GM19328 (cell line): ENCODE data around the gene ZNF273.
"Not testable (repeated sequence)": the region's sequence is repeated elsewhere in the genome, so short reads cannot be mapped to it uniquely, and the experiment has no call there.

Source experiments
- ATAC-seq: cut with Tn5 transposase; IDR thresholded peaks from one replicate; pipeline ENCODE4 v1.9.1; 2021; ENCODE audit warnings: mild to moderate bottlenecking, moderate library complexity; ENCODE audit not compliant: unreplicated experiment

ZNF273 gene

DNA sequence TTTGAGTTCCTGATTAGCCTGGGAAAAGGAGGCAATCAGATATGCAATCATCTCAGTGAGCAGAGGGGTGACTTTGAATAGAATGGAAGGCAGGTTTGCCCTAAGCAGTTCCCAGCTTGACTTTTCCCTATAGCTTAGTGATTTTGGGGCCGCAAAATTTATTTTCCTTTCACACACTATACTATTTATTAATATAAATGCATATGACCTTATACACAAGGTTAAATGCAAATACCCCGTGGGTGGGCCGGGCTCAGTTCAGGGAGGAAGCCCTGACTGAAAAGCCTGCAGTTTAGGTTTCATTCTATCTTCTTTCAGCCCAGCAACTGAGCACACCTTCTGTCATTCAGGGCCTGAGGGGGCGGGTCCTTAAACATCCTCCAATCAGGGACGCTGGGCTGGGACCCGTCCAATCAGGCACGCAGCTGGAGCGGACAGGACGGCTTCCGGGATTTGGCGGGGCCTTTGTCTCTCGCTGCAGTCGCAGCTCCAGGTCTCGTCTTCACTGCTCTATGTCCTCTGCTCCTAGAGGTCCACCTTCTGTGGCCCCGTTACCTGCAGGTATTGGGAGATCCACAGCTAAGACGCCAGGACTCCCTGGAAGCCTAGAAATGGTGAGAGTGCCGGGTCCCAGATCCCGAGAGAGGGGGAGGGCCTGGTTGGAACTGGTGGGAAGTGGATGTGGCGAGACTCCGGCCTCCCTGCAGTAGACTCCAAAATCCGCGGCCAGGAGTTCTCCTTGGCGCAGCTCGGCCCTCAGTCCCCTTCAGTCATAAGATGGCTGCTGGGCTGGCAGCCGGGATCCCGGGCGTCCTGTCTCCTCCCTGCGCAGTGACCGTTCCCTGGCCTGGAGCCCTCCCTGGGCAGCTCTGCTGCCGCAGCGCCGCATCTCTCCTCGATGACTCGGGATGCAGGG lies at the start of gene ZNF273:
ZNF273 (plus strand) TSS at position 468 of the 916 bp plus-strand sequence; CDS start at position 513, 45 bp downstream.
- ATAC-seq, result peak; percentile 98

DNA sequence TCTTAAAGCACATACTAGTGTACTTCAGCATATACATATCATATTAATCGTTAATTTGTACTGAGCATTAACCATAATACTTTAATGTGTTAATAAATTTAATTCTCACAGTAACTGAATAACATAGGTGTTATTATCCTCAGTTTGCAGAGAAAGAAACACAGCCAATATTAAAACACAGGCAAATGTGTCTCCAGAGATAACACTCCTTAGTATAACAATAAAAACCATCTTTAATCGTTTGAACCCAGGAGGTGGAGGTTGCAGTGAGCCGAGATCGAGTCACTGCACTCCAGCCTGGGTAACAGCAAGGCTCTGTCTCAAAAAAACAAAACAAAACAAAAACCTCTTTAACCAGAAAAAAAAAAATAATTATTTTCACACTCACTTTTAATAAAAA lies 49.4 kb upstream of the ZNF273 start:
- no peak for ATAC-seq

DNA sequence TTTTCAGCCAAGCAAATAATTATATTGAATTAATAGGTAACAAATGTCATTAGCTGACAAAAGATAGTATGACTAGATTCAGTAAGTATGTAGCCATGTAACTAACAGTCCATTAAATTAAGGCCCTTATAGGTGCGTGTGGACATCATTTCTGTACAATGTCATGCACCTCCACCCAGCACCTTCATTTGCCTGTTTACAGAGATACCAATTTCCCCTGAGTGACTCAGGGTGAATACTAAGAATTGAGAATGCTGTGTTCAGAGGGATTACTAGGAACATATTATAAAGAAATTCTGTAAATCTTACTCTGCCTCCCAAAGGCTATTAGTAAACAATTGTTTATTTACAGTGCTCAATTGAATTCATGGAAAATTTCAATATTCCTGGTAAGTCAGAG lies 48.1 kb upstream of the ZNF273 start:
- no peak for ATAC-seq

DNA sequence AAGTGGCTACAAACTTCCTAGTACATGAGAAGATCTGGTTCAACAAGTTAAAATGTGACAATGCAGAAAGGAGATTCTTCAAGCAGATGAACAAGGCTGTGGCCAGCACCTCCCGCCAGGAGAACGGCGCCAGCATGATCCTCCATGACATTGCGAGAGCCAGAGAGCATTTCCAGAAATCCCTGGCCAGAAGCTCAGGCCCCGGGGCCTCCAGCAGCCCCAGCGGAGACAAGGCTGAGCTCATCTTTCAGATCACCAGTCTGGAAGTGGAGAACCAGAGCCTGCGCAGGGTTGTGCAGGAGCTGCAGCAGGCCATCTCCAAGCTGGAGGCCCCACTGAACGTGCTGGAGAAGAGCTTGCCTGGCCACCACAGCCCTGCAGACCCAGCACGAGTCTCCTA lies 40.1 kb upstream of the ZNF273 start:
- ATAC-seq, result no peak

DNA sequence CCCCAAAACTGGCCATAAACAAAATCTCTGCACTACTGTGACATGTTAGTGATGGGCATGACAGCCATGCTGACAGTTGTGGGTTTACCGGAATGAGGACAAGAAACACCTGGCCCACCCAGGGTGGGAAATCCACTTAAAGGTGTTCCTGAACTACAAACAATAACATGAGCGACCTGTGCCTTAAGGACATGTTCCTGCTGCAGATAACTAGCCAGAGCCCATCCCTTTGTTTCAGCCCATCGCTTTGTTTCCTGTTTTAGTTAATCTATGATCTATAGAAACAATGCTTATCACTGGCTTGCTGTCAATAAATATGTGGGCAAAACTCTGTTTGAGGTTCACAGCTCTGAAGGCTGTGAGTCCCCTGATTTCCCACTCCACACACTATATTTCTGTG lies 39.5 kb upstream of the ZNF273 start:
- not testable (repeated sequence) for ATAC-seq

DNA sequence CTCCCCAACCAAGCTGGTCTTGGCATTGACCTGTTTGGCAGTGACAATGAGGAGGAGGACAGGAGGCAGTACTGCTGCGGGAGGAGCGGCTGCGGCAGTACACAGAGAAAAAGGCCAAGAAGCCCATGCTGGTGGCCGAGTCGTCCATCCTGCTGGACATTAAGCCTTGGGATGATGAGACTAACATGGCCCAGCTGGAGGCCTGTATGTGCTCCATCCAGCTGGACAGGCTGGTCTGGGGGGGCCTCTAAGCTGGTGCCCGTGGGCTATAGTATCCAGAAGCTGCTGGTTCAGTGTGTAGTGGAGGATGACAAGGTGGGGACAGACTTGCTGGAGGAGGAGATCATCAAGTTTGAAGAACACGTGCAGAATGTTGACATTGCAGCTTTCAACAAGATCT lies 39.1 kb upstream of the ZNF273 start:
- ATAC-seq, result no peak

DNA sequence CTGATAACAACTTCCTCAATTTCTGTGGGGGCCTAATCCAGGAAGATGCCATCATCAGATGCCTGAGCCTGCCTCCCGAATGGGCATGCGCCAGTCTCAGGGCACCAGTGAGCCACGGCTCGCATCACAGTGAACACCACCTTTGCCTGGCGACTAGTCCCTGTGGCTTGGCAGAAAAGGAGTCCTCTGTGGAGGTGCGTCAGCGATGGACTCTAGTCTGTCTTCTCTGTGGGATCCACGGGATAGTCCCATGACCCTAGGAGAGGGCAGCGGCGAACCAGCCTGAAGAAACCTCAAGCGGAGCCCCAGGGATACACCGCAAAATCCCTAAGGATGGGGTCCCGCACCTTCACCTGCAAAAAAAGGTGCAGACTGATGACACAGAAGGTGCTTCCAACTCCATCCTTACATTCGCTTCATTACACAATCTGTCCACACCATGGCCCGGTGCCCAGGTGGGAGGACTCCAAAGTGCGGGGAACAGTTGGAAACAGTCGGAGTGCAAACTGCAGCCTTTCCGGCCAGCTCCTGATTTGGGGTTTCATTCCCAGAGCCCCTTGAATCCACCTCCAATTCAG lies 35.1 kb upstream of the ZNF273 start:
- ATAC-seq, result no peak

DNA sequence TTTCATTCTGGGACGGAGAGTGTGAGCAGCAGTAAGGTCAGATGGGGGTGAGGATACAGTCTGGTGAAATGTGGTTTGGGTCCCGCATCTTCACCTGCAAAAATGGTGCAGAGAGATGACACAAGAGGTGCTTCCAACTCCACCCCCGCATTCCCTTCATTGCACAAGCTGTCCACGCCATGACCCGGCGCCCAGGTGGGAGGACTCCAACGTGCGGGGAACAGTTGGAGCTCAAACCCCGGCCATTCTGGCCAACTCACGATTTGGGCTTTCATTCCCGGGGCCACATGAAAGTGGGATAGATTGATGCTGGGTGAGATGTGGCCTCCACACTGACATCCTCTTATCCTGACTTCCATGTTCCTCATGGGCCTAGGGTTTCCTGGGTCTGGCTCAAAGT lies 34.6 kb upstream of the ZNF273 start:
- ATAC-seq, result no peak

DNA sequence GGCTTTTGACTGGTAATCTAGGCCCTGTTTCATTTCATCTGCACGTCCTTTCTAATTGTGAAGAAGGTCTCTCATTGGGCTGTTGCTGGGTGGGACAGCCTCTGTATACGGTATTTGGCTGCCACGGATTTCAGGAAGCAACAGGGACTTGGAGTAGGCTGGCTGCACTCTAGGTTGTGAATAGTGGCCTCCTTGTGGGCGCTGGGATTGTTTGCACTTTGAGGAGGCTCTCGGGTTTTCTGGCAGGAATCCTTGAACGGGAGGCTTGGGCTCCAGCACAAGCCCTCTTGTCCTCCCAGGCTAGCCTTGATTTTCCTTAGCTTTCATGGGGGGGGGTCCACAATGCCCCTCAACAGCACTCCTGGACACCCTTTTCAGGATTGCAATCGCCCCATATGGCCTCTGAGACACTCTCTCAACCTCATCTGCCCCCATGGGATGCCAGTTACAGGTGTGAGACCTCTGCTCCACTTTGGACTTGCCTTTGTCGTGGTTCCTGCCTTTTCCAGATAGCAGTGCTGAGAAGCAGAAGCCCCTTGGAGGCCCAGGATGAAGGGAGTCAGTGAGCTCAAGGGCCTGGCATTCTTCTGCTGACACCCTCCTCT lies 33.9 kb upstream of the ZNF273 start:
- ATAC-seq, result no peak

DNA sequence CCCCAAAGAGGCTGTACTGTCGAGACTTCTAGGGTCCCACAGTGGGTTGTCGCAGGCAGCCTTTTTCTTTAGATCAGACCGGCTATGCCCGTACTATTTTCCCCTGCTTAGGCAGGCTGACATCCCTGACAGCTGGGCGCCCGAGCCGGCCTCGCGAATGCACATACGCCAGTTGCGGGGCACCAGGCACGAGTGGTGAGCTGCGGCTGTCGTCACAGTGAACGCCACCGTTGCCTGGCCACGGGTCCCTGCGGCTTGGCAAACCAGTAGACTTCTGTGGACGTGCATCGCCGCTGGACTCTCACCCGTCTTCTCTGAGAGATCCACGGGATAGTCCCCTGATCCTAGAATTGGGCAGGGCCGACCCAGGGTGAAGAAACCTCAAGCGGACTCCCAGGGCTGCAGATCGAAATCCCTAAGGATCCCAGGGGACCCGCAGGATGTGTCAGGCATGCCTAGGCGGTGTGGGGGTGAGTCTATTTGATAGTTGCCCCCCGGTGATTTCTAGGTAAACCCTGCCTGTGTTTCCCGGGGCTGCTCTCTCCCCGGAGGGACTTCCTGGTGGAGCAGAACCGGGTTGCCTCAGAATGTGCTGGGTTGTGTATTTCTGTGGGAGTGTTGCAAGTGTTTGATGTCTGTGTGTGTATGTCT lies 33.0 kb upstream of the ZNF273 start:
- no peak for ATAC-seq

DNA sequence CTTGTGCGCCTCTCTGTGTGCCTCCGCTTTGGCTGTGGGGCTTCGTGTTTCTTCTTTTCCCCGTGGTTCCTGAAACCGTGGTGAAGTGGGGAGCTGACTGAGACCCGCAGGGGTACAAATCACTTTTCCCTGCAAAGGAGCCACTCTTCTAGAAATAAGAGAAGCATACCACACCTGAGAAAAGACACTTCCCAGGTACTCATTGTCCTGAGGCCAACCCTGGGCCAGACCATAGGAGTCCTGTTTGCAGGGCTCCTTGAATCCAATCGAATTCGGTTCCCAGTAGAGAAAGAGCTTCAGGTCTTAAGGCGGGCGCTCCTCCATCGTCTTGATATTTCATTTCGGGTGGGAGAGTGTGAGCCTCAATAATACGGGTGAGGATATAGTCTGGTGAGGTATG lies 32.4 kb upstream of the ZNF273 start:
- ATAC-seq, result no peak

DNA sequence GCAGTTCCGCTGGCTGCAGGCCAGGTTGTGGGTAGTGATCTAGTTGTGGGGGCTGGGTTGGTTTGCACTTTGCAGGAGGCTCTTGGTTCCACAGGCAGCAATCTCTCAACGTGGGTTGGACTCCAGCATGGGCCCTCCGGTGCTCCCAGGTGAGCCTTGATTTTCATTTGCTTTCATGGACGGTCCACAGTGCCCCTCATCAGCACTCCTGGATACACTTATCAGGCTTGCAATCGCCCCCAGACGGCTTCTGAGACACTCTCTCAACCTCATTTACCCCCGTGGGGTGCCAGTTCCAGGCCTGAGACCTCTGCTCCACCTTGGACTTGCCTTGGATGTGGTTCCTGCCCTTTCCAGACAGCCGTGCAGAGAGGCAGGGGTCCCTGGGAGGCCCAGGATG lies 31.3 kb upstream of the ZNF273 start:
- ATAC-seq, result no peak

DNA sequence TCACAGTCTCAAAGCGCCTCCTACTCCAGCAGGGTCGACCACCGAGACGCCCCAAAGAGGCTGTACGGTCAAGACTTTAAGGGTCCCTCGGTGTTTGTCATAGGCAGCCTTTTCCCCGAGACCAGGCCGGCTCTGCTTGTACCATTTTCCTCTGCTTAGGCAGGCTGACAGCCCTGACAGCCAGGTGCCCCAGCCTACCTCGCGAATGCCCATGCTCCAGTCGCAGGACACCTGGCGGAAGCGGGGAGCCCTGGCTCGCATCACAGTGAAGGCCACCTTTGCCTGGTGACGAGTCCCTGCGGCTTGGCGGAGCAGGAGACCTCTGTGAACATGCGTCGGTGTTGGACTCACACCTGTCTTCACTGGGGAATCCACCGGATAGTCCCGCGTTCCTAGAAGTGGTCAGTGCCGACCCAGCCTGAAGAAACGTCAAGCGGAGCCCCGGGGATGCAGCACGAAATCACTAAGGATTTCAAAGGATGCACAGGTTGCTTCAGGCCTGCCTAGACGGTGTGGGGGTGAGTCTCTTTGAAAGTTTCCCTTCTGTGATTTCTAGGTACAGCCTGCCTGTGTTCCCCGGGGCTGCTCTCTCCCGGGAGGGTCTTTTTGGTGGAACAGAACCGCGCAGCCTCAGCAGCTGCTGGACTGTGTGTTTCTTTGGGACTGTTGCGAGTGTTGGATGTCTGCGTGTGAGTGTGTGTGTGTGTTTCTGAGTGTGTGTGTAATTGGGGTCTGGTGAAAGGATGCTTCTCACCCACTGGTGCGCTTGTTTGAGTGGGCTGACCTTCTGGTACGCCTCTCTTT lies 30.5 kb upstream of the ZNF273 start:
- no peak for ATAC-seq

DNA sequence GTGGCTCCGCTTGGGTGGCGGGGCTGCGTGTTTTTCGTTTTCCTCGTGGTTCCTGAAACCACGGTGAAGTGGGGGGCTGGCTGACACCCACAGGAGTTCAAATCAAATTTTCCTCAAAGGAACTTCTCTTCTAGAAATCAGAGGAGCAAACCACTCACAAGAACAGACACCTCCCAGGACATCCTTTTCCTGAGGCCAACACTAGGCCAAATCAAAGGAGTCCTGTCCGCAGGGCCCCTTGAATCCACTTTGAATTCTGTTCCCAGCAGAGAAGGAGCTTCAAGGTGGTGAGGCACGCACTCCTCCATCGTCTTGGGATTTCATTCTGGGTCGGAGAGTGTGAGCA lies 29.9 kb upstream of the ZNF273 start:
- ATAC-seq, result no peak

DNA sequence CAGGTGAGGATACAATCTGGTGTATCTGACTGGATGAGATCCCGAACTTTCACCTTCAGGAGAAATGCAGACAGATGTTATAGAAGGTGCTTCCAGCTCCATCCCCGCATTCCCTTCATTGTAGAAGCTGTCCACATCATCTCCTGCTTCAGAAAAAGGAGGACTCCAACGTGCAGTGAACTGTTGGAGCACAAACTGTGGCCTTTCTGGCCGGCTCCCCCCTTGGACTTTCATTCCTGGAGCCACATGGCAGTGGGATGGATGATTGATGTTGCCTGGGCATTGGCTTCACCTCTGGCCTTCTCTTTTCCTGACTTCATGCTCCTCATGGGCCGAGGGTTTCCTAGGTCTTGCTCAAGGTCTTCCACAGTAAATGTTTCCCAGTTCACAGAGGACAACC lies 29.6 kb upstream of the ZNF273 start:
- no peak for ATAC-seq

DNA sequence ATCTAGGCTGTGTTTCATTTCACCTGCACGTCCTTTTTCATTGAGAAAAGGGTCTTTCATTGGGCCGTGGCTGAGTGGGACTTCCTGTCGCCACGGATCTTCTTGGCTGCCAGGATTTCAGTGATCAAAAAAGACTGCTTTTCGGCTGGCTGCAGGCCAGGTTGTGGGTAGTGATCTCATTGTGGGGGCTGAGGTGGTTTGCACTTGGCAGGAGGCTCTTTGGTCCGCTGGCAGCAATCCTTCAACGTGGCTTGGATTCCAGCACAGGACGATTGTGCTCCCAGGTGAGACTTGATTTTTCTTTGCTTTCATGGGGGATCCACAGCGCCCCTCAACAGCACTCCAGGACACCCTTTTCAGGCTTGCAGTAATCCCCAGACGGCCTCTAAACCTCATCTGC lies 29.0 kb upstream of the ZNF273 start:
- ATAC-seq, result no peak

DNA sequence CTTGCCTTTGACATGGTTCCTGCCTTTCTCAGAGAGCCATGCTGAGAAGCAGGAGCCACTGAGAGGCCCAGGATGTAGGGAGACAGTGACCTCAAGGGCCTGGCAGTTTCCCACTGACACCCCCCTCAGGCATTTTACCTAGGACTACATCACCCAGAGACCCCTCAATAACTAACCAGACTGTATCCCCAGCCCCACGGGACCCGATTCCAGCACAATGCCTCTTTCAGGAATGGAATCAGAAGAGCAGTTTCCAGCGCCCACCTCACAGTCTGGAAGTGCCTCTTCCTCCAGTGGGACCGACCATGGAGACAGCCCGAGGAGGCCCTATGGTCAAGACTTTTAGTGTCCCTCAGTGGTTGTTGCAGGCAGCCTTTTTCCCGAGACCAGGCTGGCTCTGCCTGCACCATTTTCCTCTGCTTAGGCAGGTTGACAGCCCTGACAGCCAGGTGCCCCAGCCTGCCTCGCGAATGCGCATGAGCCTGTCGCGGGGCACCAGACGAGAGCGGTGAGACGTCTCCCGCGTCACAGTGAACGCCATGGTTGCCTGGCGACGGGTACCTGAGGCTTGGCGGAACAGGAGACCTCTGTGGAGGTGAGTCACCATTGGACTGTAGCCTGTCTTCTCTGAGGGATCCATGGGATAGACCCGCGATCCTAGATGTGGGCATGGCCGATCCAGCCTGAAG lies 28.4 kb upstream of the ZNF273 start:
- ATAC-seq, result no peak

DNA sequence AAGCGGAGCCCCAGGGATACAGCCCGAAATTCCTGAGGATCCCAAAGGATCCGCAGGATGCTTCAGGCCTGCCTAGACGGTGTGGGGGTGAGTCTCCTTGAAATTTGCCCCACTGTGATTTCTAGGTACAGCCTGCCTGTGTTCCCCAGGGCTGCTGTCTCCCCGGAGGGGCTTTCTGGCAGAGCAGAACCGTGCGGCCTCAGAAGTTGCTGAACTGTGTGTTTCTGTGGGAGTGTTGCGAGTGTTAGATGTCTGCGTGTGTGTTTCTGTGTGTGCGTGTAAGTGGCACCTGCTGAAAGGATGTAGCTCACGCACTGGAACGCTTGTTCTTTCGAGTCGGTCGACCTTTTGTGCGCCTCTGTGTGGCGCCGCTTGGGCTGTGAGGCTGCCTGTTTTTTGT lies 27.8 kb upstream of the ZNF273 start:
- no peak for ATAC-seq

DNA sequence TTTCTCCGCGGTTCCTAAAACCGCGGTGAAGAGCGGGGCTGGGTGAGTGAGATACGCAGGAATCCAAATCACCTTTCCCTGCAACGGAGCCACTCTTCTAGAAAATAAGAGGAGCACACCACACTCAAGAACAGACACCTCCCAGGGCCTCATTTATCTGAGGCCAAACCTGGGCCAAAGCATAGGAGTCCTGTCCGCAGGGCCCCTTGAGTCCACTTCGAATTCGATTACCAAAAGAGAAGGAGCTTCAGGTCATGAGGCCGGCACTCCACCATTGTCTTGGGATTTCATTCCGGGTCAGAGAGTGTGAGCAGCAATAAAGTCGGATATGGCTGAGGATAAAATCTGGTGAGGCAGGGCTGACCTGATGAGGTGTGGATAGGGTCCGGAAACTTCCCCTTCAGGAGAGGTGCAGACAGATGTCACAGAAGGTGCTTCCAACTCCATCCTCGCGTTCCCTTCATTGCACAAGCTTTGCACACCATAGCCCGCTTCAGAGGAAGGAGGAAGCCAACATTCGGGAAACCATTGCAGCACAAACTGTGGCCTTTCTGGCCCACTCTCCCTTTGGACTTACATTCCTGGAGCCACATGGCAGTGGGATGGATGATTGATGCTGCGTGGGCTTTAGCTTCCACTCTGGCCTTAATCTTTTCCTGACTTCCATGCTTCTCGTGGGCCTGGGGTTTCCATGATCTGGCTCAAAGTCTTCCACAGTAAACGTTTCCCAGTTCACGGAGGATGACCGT lies 27.2 kb upstream of the ZNF273 start:
- no peak for ATAC-seq
